Skeletal muscle tissue (tissue), 4 donors: ENCODE data around the gene LRRC1. TPM values are rescaled to one million over a fixed set of nuclear protein-coding genes. Genes with fewer than 3 reads are reported as not detected.

ENCODE experiments used
- H3K27ac ChIP-seq: one replicate; pipeline ENCODE4 v1.7.0; 2013; ENCODE audit warnings: mild to moderate bottlenecking, low read depth, low read length, inconsistent platforms
- H3K27me3 ChIP-seq, 3 donors: one replicate each; pipeline ENCODE4 v1.7.0; 2013; ENCODE audit warnings: low read length in 3 of 3; ENCODE audit not compliant: control insufficient read depth in 3 of 3, insufficient read depth in 3 of 3
- H3K36me3 ChIP-seq, 3 donors: one replicate each; pipeline ENCODE4 v1.7.0; 2013; ENCODE audit warnings: low read length in 3 of 3; ENCODE audit not compliant: control insufficient read depth in 3 of 3, insufficient read depth in 3 of 3
- H3K4me1 ChIP-seq, 3 donors: one replicate each; pipeline ENCODE4 v1.7.0; 2013; ENCODE audit warnings: low read length in 3 of 3, mild to moderate bottlenecking in 3 of 3; ENCODE audit not compliant: control insufficient read depth in 3 of 3, insufficient read depth in 3 of 3
- H3K4me3 ChIP-seq, 3 donors: one replicate each; pipeline ENCODE4 v1.7.0; 2013; ENCODE audit warnings: low read length in 3 of 3
- H3K9ac ChIP-seq, 3 donors: one replicate each; pipeline ENCODE4 v1.7.0; 2013; ENCODE audit warnings: low read length in 3 of 3, mild to moderate bottlenecking in 3 of 3, moderate library complexity in 2 of 3, low read depth in 1 of 3
- H3K9me3 ChIP-seq, 3 donors: one replicate each; pipeline ENCODE4 v1.7.0; 2013; ENCODE audit warnings: low read length in 3 of 3; ENCODE audit not compliant: control insufficient read depth in 3 of 3
- total RNA-seq: library from RNA; depleted of rRNA; stranded (reverse); fragments of >200 nt; gene quantifications from one replicate; pipeline ENCODE4 v1.2.3, GENCODE V29; 2014
- donor health status: Osteomylitis.

The LRRC1 gene
- total RNA-seq, 1 donor from 2014 or later, result 3.7 TPM

DNA sequence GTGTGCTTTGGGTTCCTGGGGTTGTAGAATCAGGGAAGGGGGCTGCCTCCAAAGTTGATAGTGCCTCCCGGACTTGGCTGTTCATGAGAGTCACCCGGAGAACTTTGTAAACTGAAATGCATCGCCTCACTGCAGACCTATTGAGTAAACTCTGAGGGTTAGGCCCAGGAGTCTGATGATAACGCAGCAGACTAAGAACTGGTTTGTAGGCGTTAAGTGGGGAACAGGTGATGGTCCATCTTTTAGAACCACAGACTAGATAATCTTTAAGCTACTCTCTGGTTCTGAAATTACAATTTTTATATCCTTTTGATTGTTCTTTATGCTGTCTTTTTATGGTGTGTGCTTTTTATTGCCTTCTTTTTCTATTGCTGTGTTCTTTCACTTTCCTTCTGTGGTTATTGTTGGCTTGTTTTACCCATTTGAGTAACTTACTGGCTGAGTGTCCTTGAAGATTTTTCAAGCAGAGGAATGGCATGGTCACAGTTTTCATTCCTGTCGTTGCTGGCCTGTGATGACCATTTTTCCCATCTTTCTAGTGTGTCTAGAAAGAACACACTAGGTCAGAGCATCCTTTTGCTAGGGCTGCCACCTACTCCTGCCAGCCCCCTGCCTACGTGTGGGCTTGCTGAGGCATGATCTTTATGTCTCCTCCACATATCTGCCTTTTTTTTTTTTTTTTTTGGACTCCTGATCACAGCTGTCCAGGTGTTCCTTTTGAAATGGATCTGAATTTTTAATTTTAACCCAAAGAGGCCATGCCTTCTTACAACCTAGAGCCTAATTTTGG, 30.9 kb downstream of the LRRC1 start:
- H3K27me3 ChIP-seq, result no peaks in the 10 kb centered on the region
- peaks cover 6 to 10% (median 7%) of the 10 kb centered on the region in 3 donors for H3K4me1 ChIP-seq
- H3K4me3 ChIP-seq, result no peak overlapping the region
- no peak overlapping the region for H3K9ac ChIP-seq
- H3K36me3 ChIP-seq, result no peaks in the 10 kb centered on the region
- H3K9me3 ChIP-seq, result no peaks in the 10 kb centered on the region
- H3K27ac ChIP-seq, result no peak overlapping the region

DNA sequence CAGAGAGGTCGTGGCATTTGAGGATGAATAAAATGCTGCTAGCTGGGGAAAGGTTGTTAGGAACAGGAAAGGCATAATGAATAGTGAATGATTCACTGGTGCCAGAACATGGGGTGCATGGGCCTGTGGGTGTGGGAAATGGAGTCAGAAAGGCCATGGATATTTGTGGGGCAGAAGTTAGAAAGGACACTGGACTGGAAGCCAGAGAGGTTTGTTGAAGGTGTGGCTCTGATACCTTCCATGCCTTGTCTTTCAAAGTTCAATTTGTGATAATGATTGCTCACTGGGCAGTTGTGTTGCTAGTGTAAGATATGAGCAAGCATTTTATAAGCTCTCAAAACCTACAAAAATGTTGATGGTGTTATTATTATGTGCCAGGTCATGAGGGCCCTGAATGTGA, 32.7 kb downstream of the LRRC1 start:
- H3K9me3 ChIP-seq, result no peaks in the 10 kb centered on the region
- no peaks in the 10 kb centered on the region for H3K27me3 ChIP-seq
- no peaks in the 10 kb centered on the region for H3K36me3 ChIP-seq
- H3K4me1 ChIP-seq, result peaks cover under 1 to 4% (median 3%) of the 10 kb centered on the region in 3 donors
- H3K9ac ChIP-seq, result no peak overlapping the region
- H3K4me3 ChIP-seq, result no peak overlapping the region
- no peak overlapping the region for H3K27ac ChIP-seq

GRCh38 chr6:53828215-53828614, 33.4 kb downstream of the LRRC1 start:
- no peaks in the 10 kb centered on the region for H3K36me3 ChIP-seq
- no peak overlapping the region for H3K27ac ChIP-seq
- no peaks in the 10 kb centered on the region for H3K27me3 ChIP-seq
- no peaks in the 10 kb centered on the region for H3K9me3 ChIP-seq
- H3K4me1 ChIP-seq, result no peaks in the 10 kb centered on the region
- no peak overlapping the region for H3K9ac ChIP-seq
- H3K4me3 ChIP-seq, result no peak overlapping the region

- Histone ChIP-seq H3K27ac (no peak overlapping the region), H3K9me3 (no peaks in the 10 kb centered on the region), H3K27me3 (no peaks in the 10 kb centered on the region), H3K4me1 (no peaks in the 10 kb centered on the region), H3K9ac (no peak overlapping the region), H3K4me3 (no peak overlapping the region), H3K36me3 (no peaks in the 10 kb centered on the region)
These were observed 34.3 kb downstream of the LRRC1 start for GRCh38 chr6:53828966-53829697.

- Histone ChIP-seq H3K36me3 (no peaks in the 10 kb centered on the region), H3K4me3 (no peak overlapping the region), H3K9ac (no peak overlapping the region), H3K27ac (no peak overlapping the region), H3K27me3 (no peaks in the 10 kb centered on the region), H3K4me1 (no peaks in the 10 kb centered on the region), H3K9me3 (no peaks in the 10 kb centered on the region)
These were observed 35.0 kb downstream of the LRRC1 start for GRCh38 chr6:53829698-53830221.

DNA sequence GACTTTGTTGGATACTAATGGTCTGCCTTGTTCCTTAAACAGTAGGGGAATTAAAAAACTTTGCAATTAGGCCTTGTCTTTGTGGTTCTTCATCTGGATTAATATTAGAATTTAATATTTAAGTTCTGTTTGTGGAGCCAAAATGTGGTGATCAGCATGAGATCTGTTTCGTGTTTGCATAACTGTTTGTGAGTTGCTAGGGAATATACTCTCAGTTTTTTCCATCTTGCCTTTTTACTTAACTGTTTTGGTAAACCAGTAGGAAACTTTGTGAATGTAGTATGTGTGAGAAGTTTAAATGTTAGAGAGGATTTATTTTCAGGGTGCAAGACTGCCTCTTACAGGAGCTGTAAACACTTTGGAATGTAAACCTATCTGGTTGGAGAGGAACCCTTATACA, 35.6 kb downstream of the LRRC1 start:
- Histone ChIP-seq H3K9ac (no peak overlapping the region), H3K4me1 (no peaks in the 10 kb centered on the region), H3K27ac (no peak overlapping the region), H3K36me3 (no peaks in the 10 kb centered on the region), H3K4me3 (no peak overlapping the region), H3K27me3 (no peaks in the 10 kb centered on the region), H3K9me3 (no peaks in the 10 kb centered on the region)

GRCh38 chr6:53831081-53831869, 36.5 kb downstream of the LRRC1 start:
- H3K36me3 ChIP-seq, result no peaks in the 10 kb centered on the region
- no peaks in the 10 kb centered on the region for H3K27me3 ChIP-seq
- H3K4me3 ChIP-seq, result no peak overlapping the region
- no peaks in the 10 kb centered on the region for H3K9me3 ChIP-seq
- H3K27ac ChIP-seq, result no peak overlapping the region
- no peak overlapping the region for H3K9ac ChIP-seq
- no peaks in the 10 kb centered on the region for H3K4me1 ChIP-seq

DNA sequence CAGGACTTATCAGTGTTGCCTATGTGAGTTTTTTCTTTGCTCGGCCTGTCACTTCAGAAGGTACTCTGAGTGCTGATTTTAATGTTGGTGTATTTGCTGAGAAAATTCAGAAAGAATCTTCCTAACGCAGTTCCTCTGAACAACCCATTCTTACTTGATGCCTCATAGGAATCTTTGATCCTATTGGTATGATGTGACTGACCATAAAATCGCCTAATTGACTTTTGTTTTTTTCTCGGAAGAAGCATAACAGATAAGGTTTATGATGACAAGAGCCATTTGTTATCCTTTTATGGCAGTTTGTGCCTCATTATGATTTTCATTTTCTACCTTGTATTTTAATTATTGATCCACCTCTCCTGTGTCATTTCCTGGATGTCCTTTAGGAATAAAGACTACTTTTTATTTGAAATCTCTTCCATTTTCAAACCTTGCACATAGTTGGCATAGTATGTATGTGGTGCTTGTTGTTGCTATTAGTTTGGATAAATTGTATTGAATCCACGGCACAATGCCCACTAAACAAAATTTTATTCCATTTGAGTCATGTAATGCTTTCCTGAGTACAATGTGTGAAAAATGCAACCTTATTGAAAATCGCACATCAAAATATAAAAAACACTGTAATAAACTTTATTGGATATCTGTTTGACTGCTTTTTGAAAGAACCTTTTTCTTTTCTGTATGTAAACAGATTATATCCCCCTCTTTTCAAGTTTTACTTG, 37.3 kb downstream of the LRRC1 start:
- no peak overlapping the region for H3K4me3 ChIP-seq
- no peaks in the 10 kb centered on the region for H3K9me3 ChIP-seq
- H3K4me1 ChIP-seq, result no peaks in the 10 kb centered on the region
- no peaks in the 10 kb centered on the region for H3K36me3 ChIP-seq
- H3K9ac ChIP-seq, result no peak overlapping the region
- no peaks in the 10 kb centered on the region for H3K27me3 ChIP-seq
- H3K27ac ChIP-seq, result no peak overlapping the region

DNA sequence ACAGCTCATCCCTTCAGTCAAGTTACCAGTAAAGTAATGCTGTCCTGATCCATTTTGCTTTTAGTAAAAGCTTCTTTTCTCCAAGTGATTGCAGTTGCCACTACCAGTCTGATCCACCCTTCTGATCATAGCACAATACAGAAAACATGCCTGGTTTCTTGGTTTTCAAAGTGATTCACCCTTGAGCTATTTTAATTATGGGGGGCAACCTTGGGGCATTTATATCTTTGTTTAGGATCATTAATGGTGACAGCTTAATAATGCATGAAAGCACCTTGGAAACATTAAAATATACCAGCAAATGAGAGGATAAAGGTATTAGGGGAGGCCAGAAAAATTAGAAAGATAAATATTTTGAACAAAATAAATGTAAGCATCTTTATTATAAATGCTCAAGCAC, 38.4 kb downstream of the LRRC1 start:
- Histone ChIP-seq H3K27me3 (no peaks in the 10 kb centered on the region), H3K36me3 (no peaks in the 10 kb centered on the region), H3K4me1 (no peaks in the 10 kb centered on the region), H3K9ac (no peak overlapping the region), H3K4me3 (no peak overlapping the region), H3K9me3 (no peaks in the 10 kb centered on the region), H3K27ac (no peak overlapping the region)
